Measurements from ENCODE around the gene RPA1.
"Not testable (repeated sequence)": the region's sequence is repeated elsewhere in the genome, so short reads cannot be mapped to it uniquely, and the experiment has no call there.

RPA1 gene

DNA sequence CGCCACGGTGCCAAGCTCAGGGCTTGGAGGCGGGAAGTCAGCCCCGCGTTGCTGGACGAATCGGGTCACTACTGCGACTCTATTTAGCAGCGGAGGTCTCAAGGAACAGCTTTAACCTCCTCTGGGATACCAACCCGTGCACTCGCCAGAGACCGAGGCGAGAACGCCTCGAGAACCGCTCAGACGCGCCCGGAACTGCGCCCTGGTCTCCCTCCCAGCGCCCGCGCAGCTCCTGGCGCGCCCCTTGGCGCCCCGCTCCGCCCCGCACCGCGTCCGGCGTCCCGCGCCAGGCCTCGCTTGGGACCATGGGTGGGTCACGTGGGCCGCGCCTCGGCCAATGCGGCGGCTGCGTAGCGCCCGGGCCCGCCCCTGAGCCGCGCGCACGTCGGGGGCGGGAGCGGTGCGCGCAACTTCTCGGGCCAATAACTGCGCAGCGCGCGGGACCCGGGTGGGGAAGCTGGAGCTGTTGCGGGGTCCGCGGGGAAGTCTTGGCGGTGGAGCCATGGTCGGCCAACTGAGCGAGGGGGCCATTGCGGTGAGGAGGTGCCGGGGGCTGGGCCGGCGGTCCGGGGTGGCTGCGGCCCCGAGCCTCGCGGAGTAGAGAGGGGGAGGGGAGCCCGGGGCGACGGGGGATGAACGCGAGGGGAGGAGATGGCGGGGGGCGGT is at the start of gene RPA1, which contains the start of gene SMYD4:
TSS of gene RPA1 (plus strand) at position 414 of the 666 bp plus-strand sequence. CDS start at position 503, 89 bp downstream.
TSS of gene SMYD4 (minus strand) at position 311 of the 666 bp plus-strand sequence. CDS start 1,908 bp downstream, outside the sequence.
- peak; percentile 77 to 83 for DNase-seq (ENCODE audit: low read depth in 1 of 2, low spot score in 1 of 2)

DNA sequence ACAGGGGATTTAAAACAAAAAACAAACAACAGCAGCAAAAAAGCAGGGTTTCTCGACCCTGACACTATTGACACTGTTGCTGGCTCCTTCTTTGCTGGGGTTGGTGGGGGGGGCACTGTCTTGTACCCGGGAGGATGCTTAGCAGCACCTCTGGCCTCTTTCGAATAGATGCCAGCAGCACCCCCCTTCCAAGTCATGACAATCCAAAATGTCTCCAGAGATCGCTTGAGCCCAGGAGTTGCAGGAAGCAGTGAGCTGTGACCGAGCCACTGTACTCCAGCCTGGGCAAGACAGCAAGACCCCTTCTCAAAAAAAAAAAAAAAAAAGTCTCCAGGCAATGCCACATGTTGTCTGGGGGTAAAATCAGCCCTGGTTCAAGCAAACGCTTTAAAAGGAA is 47.6 kb upstream of the RPA1 start:
- DNase-seq (ENCODE audit: low read depth in 1 of 2, low spot score in 1 of 2): no peak

DNA sequence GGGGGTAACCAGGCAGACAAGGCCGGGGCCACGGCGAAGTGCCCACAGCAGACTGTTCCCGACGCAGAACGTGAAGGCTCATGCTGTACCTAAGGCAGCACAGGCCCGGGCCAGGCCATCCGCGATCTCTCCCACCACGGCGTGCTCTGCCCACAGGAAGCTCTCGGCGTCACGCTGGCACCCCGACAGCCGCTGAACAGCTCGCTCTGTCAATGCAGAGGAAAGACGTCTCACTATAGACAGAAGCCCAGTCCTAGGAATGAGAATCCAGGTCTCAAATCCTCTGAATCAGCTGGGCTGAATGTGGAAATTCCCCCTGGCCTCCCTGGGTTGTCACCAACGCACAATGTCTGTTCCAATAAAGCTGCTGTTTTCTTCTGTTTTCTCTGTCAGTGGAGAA is 46.5 kb upstream of the RPA1 start:
- no peak for DNase-seq (ENCODE audit: low read depth in 1 of 2, low spot score in 1 of 2)

DNA sequence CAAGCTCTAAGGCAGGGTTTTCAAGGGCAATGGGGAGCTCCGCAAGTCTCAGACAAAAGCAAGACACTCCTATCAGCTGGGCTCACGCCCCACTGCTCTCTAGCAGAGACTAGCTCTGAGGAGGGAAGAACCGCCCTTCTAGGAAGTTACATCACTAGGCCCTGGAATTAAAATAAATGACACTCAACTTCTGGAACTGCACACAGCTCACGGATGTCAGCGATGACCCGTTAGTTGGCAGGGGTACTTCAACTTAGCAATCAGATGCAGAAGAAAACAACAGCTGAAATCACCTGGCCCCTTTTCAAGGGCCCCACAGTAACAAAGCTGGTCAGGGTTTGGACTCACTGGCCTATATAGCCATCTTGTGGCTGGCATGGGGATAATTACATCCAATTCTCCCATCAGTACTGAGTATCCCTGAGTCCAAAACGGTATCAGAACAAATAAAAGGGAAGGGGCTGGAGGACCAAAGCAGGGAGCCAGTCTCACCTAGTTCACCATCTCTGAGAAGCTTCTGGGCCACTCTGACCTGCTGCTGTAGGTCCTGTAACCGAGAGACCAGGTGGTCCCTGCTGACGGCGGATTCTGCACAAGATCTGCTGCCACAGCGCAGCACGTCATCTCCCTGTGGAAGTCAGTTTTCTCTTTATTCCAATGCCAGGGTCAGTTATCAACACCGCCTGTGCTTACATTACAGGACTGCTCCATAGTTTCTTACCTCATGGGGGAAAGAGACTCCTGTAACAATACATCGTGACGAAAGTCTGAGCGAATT is 45.8 kb upstream of the RPA1 start:
- DNase-seq (ENCODE audit: low read depth in 1 of 2, low spot score in 1 of 2): no peak

DNA sequence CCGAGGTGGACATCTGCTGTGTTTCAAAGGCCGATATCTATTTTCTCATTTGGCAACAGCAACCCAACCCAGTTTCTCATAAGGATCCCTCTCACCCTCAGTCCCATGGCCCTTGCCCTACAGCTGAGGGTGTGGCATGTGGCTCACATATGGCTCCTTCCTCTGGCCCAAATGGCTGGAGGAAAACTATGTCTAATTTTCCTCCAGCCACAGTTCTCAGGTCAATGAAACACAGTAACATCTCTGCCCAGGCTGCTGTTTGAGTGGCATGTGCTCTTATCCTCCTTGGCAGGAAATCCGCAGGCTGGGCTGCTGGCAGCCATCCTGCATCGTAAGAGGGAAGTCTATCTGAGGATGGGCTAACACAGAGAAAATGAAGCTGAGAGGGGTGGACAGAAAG is 43.9 kb upstream of the RPA1 start:
- no peak for DNase-seq (ENCODE audit: low read depth in 1 of 2, low spot score in 1 of 2)

DNA sequence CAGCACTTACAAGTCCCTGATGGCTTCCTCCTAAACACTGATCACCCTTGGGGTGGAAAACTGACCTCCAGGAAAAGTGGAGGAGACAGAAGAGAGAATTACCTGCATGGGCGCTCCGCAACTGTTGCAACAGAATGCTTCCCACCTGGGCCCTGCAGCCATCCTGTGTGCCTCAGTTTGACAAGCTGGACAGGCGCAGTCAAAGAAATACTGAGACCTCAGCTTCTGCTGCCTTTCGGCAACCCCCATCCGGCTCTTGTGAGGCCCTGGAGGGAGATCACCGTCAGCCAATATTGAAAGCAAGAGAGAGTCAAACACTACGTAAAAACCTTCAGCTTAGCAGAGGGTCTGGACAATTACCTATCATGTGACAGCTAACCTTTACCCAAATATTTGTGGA is 43.1 kb upstream of the RPA1 start:
- DNase-seq (ENCODE audit: low read depth in 1 of 2, low spot score in 1 of 2): no peak

DNA sequence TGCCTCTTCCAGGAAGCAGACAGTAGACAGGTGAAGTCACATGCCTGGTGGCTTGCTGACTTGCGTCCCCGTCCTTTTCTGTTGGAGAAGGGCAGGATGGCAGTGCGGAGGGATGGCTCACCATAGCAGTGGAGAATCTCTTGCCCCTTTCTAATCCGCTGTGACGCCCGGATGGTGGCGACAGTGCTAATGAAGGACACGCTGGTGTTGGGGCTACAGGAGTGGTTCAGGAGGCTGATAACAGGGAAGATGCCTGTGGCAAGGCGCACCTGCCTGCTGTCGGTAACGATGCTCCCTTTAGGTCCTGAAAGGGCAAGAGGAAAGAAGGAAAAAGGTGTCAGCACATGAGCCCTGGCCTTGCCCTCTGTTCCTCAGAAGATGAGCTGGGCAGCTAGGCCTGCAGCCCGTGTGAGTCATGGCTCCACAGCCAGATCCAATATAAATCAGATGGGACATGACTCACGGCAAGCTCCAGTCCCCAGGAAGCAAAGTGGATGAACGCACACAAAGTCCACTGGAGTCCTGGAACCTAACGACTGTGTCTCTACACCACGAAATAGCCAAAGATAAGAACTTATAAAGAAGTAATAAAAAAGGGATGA is 42.4 kb upstream of the RPA1 start:
- no peak for DNase-seq (ENCODE audit: low read depth in 1 of 2, low spot score in 1 of 2)

DNA sequence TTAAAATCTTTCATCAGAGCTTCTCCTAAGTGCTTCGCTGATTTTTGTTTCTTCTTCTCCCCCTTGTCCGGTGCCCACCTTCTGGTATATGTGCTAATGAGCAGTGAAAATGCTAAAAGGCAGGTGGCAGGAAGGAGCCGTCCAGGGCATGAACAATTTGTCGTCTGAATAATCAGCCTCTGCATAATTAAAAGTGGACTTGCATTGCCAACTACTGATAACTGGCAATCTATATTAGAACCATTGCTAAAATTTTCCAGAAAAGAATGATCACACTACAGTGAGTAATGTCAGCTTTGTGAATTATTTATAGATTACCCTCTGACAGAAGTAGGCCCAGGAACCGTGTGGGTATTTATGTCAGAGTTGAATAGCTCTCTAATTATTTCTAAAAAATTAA is 39.9 kb upstream of the RPA1 start:
- no peak for DNase-seq (ENCODE audit: low read depth in 1 of 2, low spot score in 1 of 2)

DNA sequence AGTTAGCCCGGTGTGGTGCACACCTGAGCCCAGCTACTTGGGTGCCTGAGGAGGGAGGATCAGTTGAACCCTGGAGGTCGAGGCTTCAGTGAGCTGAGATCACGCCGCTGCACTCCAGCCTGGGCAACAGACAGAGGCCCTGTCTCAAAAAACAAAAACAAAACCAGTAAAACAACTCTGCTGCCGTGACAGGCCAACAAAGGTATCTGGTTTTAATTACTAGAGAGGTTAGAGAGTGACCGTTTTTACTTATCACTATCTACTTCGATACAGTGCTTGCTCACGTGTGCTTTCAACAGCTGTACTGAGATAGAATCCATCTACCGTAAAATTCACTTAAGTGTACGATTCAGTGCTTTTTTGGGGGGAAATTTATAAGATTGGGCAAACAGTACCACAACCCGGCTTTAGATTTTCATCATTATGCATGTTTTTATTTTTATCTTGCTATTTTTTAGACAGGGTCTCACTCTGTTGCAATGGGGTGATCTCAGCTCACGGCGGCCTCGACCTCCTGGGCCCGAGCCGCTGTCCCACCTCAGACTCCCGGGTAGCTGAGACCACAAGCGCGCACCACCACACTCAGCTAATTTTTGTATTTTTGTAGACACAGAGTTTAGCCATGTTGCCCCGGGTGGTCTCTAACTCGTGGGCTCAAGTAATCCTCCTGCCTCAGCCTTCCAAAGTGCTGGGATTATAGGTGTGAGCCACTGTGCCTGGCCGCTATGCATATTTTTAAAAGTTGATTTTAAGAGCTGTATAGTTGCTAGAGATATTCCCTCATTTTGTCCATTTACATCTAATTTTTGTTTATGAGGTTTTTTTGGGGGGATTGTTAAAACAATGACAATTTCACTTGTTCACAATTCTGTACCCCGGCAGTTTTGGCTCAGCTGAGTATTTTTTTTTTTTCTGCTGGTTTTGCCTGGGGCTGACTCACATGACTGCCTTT is 37.0 kb upstream of the RPA1 start:
- no peak for DNase-seq (ENCODE audit: low read depth in 1 of 2, low spot score in 1 of 2)

DNA sequence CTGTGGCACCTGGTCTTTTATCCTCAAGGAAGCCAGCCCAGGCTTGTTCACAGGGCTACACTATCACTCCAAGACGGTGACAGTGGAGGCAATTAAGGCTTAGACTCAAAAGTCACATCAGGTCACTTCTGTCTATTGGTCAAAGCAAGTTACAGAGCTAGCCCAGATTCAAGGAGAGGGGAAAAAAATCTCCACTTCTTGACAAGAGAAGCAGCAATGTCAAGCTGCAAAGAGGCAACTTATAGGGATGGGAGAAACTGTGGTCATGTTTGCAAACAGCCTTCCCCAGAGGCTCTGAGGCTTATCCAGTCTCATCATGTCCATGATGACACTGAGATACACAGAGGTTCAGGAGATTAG is 36.4 kb upstream of the RPA1 start:
- no peak for DNase-seq (ENCODE audit: low read depth in 1 of 2, low spot score in 1 of 2)

DNA sequence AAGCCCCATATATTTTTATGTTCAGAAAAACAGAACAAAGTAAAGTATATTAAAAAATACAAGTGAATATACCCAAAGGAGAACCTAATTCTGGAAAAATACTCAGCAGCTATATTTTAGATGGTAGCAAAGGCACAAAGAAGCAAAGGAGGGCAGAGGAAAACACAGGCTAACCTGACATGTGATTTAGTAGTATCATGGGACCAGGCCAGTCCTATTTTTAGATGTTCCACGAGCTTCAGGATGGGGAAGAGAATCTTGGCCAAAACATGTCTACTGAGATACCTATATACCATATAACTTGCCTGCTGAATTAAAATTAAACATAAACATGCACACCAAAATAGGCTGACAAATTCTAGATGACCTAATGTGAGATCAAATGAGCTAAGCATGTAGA is 33.0 kb upstream of the RPA1 start:
- no peak for DNase-seq (ENCODE audit: low read depth in 1 of 2, low spot score in 1 of 2)

DNA sequence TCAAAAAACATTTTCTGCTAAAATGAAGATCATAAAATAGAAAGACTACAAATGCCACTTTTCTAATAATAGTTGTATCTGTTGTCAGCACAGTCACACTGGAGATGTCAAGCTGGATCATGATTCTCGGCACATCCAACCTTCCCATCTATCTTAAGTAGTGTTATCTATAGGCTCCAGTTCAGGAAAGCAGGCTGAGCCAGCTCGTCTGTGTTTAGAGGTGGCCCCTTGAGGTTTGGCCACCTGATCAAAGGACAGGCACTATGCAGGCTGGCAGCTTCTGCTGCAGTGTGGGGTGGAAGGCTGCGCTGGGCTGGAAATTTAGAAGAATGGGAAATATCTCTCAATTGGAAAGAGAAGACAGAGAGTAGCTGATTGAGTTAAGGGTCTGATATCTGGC is 32.5 kb upstream of the RPA1 start:
- no peak for DNase-seq (ENCODE audit: low read depth in 1 of 2, low spot score in 1 of 2)

DNA sequence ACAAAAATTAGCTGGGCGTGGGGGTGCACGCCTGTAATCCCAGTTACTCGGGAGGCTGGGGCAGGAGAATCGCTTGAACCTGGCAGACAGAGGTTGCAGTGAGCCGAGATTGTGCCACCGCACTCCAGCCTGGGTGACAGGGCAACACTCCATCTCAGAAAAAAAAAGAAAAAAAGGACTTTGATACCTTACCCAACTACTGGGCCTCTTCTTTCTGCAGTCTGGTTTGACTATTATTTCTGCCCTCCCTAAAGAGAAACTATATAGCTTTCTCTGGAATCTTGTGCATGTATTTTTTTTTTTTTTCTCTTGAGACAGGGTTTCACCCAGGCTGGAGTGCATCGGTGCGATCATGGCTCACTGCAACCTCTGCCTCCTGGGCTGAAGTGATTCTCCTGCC is 32.0 kb upstream of the RPA1 start:
- not testable (repeated sequence) for DNase-seq (ENCODE audit: low read depth in 1 of 2, low spot score in 1 of 2)

DNA sequence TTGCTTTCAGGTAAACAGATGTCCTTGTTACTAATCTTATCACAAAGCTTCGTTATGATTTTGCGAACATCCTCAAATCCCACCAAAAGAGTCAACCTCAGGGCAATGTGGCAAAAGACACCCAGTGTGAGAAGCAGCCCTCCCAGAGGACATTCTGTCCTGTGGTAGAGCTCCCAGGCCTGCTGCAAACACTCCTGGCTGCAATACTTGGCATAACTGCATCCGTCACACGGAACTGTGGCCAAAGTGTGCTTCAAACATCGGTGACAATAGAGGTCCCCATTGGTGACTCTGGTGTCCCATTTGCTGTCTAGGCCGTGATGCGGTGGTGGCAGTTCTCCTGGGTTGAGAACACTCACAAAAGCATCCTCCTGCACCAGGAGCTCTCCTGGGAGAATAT is 29.6 kb upstream of the RPA1 start:
- no peak for DNase-seq (ENCODE audit: low read depth in 1 of 2, low spot score in 1 of 2)

DNA sequence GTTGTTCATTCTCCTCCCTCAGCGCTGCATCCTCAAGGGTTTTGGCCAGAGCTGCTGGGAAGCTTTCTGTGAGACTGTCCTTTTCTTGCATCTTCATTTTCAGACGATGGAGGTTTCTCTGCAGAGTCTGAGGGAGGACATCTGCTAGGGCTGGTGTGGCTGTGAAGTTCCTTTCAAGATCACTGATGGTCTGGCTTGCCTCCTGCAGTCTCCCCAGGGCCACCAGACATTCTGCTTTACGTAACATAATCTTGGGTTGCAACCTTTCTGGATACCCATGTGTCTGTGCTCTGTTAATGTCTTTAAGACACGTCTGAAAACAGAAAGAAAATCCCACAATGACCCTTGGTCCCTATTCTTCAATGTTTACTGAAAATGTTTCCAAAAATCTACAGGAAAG is 29.1 kb upstream of the RPA1 start:
- DNase-seq (ENCODE audit: low read depth in 1 of 2, low spot score in 1 of 2): no peak

DNA sequence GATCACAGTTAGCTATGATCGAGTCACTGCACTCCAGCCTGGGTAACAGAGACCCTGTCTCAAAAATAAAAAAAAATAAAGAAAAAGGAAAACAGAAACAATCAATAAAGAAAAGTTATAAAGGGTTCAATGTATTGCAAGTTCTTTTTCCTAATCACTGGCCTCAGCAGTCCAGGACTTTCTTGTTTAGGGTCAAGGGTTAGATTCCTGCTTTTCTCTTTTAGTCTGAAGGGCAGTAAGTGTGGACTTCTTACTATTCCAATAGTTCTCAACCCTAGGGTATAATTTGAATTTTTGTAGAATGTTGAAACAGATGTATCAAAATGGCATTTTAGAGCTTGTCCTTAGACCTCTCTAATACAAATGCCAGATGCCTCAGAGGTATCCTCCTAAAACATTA is 27.4 kb upstream of the RPA1 start:
- no peak for DNase-seq (ENCODE audit: low read depth in 1 of 2, low spot score in 1 of 2)

DNA sequence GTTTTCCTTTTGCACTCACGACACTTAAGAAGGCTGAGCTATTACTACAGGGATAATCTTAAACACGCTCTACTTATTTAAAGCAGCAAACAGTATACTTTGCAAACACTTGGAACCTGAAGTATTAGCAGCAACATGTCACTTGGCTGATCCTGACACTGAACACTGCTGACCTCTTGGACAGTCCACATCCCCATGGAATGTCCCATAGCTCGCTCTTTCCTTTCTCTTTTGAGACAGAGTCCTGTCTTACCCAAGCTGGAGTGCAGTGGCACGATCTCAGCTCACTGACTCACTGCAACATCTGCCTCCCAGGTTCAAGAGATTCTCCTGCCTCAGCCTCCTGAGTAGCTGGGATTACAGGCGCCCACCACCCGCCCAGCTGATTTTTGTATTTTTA is 26.5 kb upstream of the RPA1 start:
- DNase-seq (ENCODE audit: low read depth in 1 of 2, low spot score in 1 of 2): no peak

DNA sequence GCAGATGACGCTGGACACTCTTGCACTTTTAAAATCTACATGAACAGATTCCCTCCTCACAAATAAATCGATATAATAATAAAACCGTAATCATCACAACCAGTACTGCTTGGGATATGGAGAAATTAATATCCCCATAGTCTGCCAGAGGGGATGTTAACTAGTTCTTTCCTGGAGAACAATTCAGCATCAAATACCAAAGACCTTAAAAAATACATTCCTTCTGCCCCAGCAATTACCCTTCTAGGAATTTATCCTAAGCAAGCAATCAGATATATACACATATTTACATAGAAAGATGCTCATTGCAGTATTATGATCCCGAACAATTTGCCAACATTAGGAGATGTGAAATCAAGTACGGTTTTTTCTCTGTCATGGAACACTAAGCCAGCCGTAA is 21.9 kb upstream of the RPA1 start:
- no peak for DNase-seq (ENCODE audit: low read depth in 1 of 2, low spot score in 1 of 2)

DNA sequence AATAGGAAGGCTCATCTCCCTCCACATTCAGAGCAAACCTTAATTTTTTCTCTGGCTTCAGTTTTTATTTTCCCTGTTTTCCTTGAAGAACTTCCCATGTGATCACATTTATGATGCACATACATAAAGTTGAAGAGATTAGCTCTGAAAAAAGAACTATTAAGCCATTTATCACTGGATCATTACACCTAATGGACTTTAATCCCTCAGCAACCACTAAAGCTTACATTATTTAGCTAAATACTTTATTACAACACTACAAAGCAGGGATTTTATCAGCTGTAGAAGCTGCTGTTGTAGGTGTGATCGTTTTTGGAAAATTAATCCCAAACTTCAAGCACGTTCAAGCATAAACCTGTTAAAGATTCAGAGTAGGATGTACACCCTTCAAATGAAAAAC is 21.2 kb upstream of the RPA1 start:
- no peak for DNase-seq (ENCODE audit: low read depth in 1 of 2, low spot score in 1 of 2)

DNA sequence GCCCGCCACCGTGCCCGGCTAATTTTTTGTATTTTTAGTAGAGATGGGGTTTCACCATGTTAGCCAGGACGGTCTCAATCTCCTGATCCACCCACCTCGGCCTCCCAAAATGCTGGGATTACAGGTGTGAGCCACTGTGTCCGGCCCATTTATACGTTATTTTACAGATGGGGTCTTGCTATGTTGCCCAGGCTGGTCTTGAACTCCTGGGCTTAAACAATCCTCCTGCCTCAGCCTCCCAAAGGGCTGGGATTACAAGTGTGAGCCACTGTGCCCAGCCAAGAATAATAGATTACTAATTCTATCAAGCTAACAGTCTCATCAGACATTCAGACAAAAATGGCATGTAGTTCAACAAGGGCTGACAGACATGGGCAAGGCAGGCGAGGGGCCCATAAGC is 20.0 kb upstream of the RPA1 start:
- not testable (repeated sequence) for DNase-seq (ENCODE audit: low read depth in 1 of 2, low spot score in 1 of 2)

DNA sequence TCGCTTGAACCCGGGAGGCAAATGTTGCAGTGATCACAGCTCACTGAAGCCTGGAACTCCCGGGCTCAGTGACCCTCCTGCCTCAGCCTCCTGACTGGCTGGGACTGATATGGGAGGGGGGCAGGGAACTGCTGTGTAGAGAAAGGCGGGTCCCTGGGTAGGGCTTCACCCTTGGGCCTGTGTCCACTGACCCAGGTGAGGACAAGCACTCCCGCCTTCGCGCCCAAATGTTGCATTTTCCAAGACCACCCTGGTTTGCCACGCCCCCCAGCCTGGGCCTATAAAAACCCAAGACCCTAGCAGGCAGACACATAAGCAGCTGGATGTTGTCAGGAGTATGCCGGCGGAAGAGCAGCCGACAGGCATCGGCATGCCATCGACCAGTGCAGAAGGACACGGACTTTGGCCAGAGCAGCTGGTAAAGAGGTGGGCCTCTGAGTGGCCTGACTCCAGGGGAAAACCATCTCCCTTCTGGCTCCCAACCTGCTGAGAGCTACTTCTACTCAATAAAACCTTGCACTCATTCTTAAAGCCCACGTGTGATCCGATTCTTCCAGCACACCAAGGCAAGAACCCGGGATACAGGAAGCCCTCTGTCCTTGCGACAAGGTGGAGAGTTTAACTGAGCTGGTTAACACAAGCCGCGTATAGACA is 19.2 kb upstream of the RPA1 start:
- DNase-seq (ENCODE audit: low read depth in 1 of 2, low spot score in 1 of 2): no peak

Data from stimulated activated CD4-positive, alpha-beta T cell treated with anti-CD3 and anti-CD28 coated beads, Interleukin-15, amount 100 ng/mL, for 1 hour (primary cell).